NCI-H187 (cell line): ENCODE data around the gene CCDC91.
"Not testable (repeated sequence)": the region's sequence is repeated elsewhere in the genome, so short reads cannot be mapped to it uniquely, and the experiment has no call there.

Source experiments
- DNase-seq, 2 experiments: peaks; one replicate each; lab custom pipeline; 2025; lab: John Stamatoyannopoulos, UW

CCDC91 gene

GRCh38 chr12:28459481-28459880 lies 269.2 kb downstream of the CCDC91 start:
- no peak for DNase-seq

GRCh38 chr12:28460420-28461130 lies 270.3 kb downstream of the CCDC91 start:
- DNase-seq = no peak

- DNase-seq = no peak
These were observed 273.1 kb downstream of the CCDC91 start for GRCh38 chr12:28463396-28463795.

GRCh38 chr12:28471762-28472161 lies 281.5 kb downstream of the CCDC91 start:
- DNase-seq = not testable (repeated sequence)

GRCh38 chr12:28476206-28476605 lies 285.9 kb downstream of the CCDC91 start:
- DNase-seq = not testable (repeated sequence)

GRCh38 chr12:28479097-28479496 lies 288.8 kb downstream of the CCDC91 start:
- DNase-seq = not testable (repeated sequence)

- DNase-seq = no peak
These were observed 289.4 kb downstream of the CCDC91 start for GRCh38 chr12:28479683-28480082.

GRCh38 chr12:28484156-28484555 lies 293.9 kb downstream of the CCDC91 start:
- DNase-seq = no peak

GRCh38 chr12:28486521-28486920 lies 296.3 kb downstream of the CCDC91 start:
- DNase-seq = no peak

GRCh38 chr12:28489246-28489645 lies 299.0 kb downstream of the CCDC91 start:
- no peak for DNase-seq

GRCh38 chr12:28497889-28498411 lies 307.7 kb downstream of the CCDC91 start:
- DNase-seq = no peak

- no peak for DNase-seq
These were observed 308.6 kb downstream of the CCDC91 start for GRCh38 chr12:28498850-28499249.

GRCh38 chr12:28500373-28501024 lies 310.2 kb downstream of the CCDC91 start:
- DNase-seq = no peak

- no peak for DNase-seq
These were observed 316.0 kb downstream of the CCDC91 start for GRCh38 chr12:28506271-28506670.

GRCh38 chr12:28507033-28507432 lies 316.8 kb downstream of the CCDC91 start:
- no peak for DNase-seq

GRCh38 chr12:28507867-28508266 lies 317.6 kb downstream of the CCDC91 start:
- DNase-seq = no peak

GRCh38 chr12:28512406-28512805 lies 322.1 kb downstream of the CCDC91 start:
- no peak for DNase-seq

GRCh38 chr12:28512876-28513275 lies 322.6 kb downstream of the CCDC91 start:
- no peak for DNase-seq

- DNase-seq = no peak
These were observed 323.7 kb downstream of the CCDC91 start for GRCh38 chr12:28513983-28514382.

GRCh38 chr12:28517101-28517500 lies 326.8 kb downstream of the CCDC91 start:
- no peak for DNase-seq

GRCh38 chr12:28527631-28528249 lies 337.5 kb downstream of the CCDC91 start:
- DNase-seq = no peak

- DNase-seq = no peak
These were observed 345.0 kb downstream of the CCDC91 start for GRCh38 chr12:28535216-28535615.

- no peak for DNase-seq
These were observed 345.8 kb downstream of the CCDC91 start for GRCh38 chr12:28536088-28536487.
